Psoas muscle (tissue), 8 donors: Measurements from ENCODE around the gene TRAPPC10. TPM values are rescaled to one million over a fixed set of nuclear protein-coding genes. Genes with fewer than 3 reads are reported as not detected.
A peak's percentile ranks its signal among the peaks of the same experiment; 100 is the strongest.

Experiments
- ATAC-seq, 4 donors: fragments of 200-7000 bp; cut with Tn5 transposase; one replicate each; pipeline ENCODE4 v1.9.1; 2020; ENCODE audit warnings: moderate library complexity in 3 of 4, mild to moderate bottlenecking in 2 of 4
- DNase-seq, 2 donors: peaks; one replicate each; pipeline ENCODE4 v3.0.0-alpha.2; 2020
- H3K27ac ChIP-seq: fragments of 200-600 bp; one replicate; pipeline ENCODE4 v1.8.0; 2022
- H3K27me3 ChIP-seq, 3 donors: fragments of 200-600 bp in 1 of 3; one replicate each; pipeline versions ENCODE4 v1.6.1 to v1.8.0; 2013 to 2022; ENCODE audit warnings: low read length in 2 of 3, mild to moderate bottlenecking in 2 of 3, moderate library complexity in 1 of 3; ENCODE audit not compliant: insufficient read depth in 3 of 3
- H3K36me3 ChIP-seq, 2 donors: fragments of 200-600 bp in 1 of 2; one replicate each; pipeline versions ENCODE4 v1.6.1 to v1.8.0; 2013 to 2022; ENCODE audit warnings: low read depth in 1 of 2, mild to moderate bottlenecking in 1 of 2, moderate library complexity in 1 of 2; ENCODE audit not compliant: insufficient read depth in 1 of 2
- H3K4me1 ChIP-seq: fragments of 200-600 bp; one replicate; pipeline ENCODE4 v1.8.0; 2022
- H3K4me3 ChIP-seq: fragments of 200-600 bp; one replicate; pipeline ENCODE4 v1.8.0; 2022; ENCODE audit warnings: mild to moderate bottlenecking
- H3K9me3 ChIP-seq: fragments of 200-600 bp; one replicate; pipeline ENCODE4 v1.8.0; 2022
- CTCF ChIP-seq: fragments of 200-600 bp; IDR thresholded peaks from one replicate; pipeline ENCODE4 v1.8.0; 2022; ENCODE audit warnings: antibody characterized with exemption
- WGBS, 3 donors: extraction: QIAGEN DNeasy Blood & Tissue Kit; methylation state at CpG; one replicate each; pipeline versions ENCODE4 v1.1.6 to v1.1.7; 2013; 5-methylcytosine and 5-hydroxymethylcytosine counted together
- intact Hi-C, 2 donors: fragments of 100-400 bp; cut with DNase I; formaldehyde crosslinking; loops; one replicate each; pipeline versions ENCODE4 v1.11.0 to v1.14.2; 2022
- polyA plus RNA-seq, 3 donors: library from polyadenylated mRNA; stranded (reverse); fragments of 200-250 nt; gene quantifications; one replicate each; pipeline ENCODE4 v1.2.3, GENCODE V29; 2013
- total RNA-seq, 4 donors: library from RNA; stranded (reverse); fragmentation: NEBNext Ultra II Directional in 2 of 4; extraction: Animal tissue kit (Norgen Biotek cat#: 25700) in 2 of 4; gene quantifications; one replicate each; pipeline versions ENCODE4 v1.2.1 to v1.2.4, GENCODE V29; 2021 to 2023
- donor health status: healthy with polysubstance abuse.
- donor health status: DM: no; HTN: no; CAD: no; lungs with moderate emphysema.
- donor health status: Bipolar disorder and iron deficiency.
- donor health status: healthy.
- donor health status: DM: yes; HTN: yes; CAD: no.
- donor health status: DM: no; HTN: no; CAD: no.
- donor health status: DM: no; HTN: no; CAD: no.
- donor health status: DM: yes; HTN: yes; CAD: no.

TRAPPC10 gene
- total and polyA plus RNA-seq, 7 donors, result 6.4 to 22.2 (median 20.0) TPM

- ATAC-seq (peak in 1 of 4 donors; percentile 12), DNase-seq (peak in 1 of 2 donors; percentile 56)
- Histone ChIP-seq H3K36me3 (no peaks in the 10 kb centered on the region), H3K27ac (no peak overlapping the region), H3K27me3 (no peaks in the 10 kb centered on the region), H3K4me3 (no peak overlapping the region), H3K4me1 (peaks cover 4% of the 10 kb centered on the region), H3K9me3 (no peaks in the 10 kb centered on the region)
- intact Hi-C loops, result no loop called here
- no peak for TF ChIP-seq CTCF
- WGBS, 3 donors, result 66 to 79% (median 66%) methylated on average over 8 of the region's 8 CpGs
Measured at GRCh38 chr21:44006656-44007055, 5.5 kb upstream of the TRAPPC10 start.

GRCh38 chr21:44010429-44010828, 1.7 kb upstream of the TRAPPC10 start:
- 61 to 73% (median 70%) methylated on average over 9 of the region's 9 CpGs for WGBS, 3 donors
- no peaks in the 10 kb centered on the region for H3K36me3 ChIP-seq
- H3K27ac ChIP-seq, result no peak overlapping the region

GRCh38 chr21:44011123-44011522, 986 bp upstream of the TRAPPC10 start:
- H3K27ac ChIP-seq, result peak overlapping the region; percentile 98

More at GRCh38 chr21:44010429-44010828, 1.7 kb upstream of the TRAPPC10 start:
- Histone ChIP-seq H3K27me3 (no peaks in the 10 kb centered on the region), H3K4me3 (no peak overlapping the region), H3K4me1 (peaks cover 23% of the 10 kb centered on the region), H3K9me3 (no peaks in the 10 kb centered on the region)
- ATAC-seq (no peak), DNase-seq (no peak)
- intact Hi-C loops, result loop anchor here (5.0 kb wide), 1 partner anchor 42 kb away; no protein-coding TSS in a partner anchor
- TF ChIP-seq CTCF, result no peak

GRCh38 chr21:44012474-44013379, 618 bp downstream of the TRAPPC10 start:
- H3K27ac ChIP-seq, result peak overlapping the region; percentile 98
- ATAC-seq, result peak; percentile 38 to 51 (median 44)
- peak overlapping the region; percentile 99 for H3K4me3 ChIP-seq
- intact Hi-C loops, result loop anchor here (5.0 kb wide), 1 partner anchor 40 kb away; no protein-coding TSS in a partner anchor
- 0 to 1% (median 0%) methylated on average over 48 to 87 of the region's 87 CpGs for WGBS, 3 donors
- no peaks in the 10 kb centered on the region for H3K36me3 ChIP-seq
- H3K4me1 ChIP-seq, result peaks cover 42% of the 10 kb centered on the region
- no peaks in the 10 kb centered on the region for H3K27me3 ChIP-seq
- DNase-seq, result peak; percentile 72 to 82
- no peaks in the 10 kb centered on the region for H3K9me3 ChIP-seq
- no peak for TF ChIP-seq CTCF

More at GRCh38 chr21:44011123-44011522, 986 bp upstream of the TRAPPC10 start:
- Histone ChIP-seq H3K9me3 (no peaks in the 10 kb centered on the region), H3K4me3 (peak overlapping the region; percentile 99), H3K36me3 (no peaks in the 10 kb centered on the region), H3K27me3 (no peaks in the 10 kb centered on the region), H3K4me1 (peaks cover 28% of the 10 kb centered on the region)
- intact Hi-C loops, result loop anchor here (5.0 kb wide), 1 partner anchor 41 kb away; no protein-coding TSS in a partner anchor
- no peak for DNase-seq
- no peak for TF ChIP-seq CTCF
- ATAC-seq, result no peak
- WGBS, 3 donors, result 79 to 87% (median 84%) methylated on average over 9 of the region's 9 CpGs
